Measurements from ENCODE around the gene TRH.
A peak's percentile ranks its signal among the peaks of the same experiment; 100 is the strongest.

Gene TRH

GRCh38 chr3:129974564-129974832 is at the start of gene TRH:
Gene TRH (plus strand): TSS chr3:129974720. CDS start chr3:129975817, 1,097 bp downstream.
- no peak for DNase-seq

GRCh38 chr3:129927072-129927471 is 47.4 kb upstream of the TRH start:
- no peak for DNase-seq

GRCh38 chr3:129929383-129929782 is 45.1 kb upstream of the TRH start:
- DNase-seq = no peak

DNA sequence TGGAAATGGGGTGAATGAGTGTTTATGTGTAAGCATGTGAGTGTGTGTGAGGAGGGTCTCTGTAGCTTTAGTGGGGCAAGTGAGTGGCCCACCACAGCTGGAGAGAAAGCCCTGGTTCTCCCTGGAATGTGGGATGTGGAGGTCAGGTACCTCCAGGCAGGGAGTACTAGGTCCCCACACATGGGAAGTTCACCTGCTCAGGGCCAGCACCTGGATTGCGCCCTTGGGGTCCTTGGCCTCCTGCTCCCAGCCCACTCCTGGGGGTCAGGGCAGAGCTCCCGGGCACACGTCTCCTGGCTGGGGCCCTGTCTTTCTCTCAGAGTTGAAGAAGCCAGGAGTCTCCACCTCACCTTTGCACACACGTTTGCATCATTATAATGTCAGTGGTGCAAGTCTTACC is 41.0 kb upstream of the TRH start:
- DNase-seq = no peak

- DNase-seq = peak; percentile 15
Observed at GRCh38 chr3:129934234-129935123, 40.0 kb upstream of the TRH start.

DNA sequence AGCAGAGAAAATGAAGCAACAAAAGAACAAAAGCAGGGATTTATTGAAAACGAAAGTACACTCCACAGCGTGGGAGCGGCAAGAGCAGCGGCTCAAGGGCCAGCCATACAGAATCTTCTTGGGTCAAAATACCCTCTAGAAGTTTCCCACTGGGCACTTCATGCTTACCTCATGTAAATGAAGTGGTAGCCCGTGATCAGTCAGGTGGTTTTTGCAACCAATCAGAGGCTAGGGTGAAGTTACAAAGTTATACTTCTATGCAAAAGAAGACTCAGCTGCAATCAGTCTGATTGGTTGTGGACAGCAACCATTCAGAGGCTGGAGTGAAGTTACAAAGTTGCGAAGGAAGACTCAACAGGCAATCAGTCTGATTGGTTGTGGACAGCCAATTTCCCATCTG is 37.8 kb upstream of the TRH start:
- DNase-seq = peak; percentile 47

DNA sequence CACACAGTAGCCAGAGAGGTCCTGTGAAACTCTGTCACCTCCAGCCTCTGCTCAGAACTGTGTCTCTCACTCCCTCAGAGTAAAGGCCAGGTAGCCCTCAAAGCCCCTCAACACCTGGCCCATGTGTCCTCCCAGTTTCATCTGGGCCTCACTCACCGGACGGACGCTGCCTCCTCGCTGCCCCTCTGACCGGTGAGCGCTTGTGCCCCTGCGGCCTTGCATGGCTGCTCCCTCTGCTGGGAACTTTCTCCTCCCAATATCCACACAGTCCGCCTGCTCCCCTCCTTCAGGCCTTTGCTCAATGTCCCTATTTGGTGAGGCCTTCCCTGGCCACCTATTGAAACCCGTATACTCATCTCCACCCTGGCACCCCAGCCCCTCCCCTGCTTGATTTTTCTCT is 36.8 kb upstream of the TRH start:
- no peak for DNase-seq

DNA sequence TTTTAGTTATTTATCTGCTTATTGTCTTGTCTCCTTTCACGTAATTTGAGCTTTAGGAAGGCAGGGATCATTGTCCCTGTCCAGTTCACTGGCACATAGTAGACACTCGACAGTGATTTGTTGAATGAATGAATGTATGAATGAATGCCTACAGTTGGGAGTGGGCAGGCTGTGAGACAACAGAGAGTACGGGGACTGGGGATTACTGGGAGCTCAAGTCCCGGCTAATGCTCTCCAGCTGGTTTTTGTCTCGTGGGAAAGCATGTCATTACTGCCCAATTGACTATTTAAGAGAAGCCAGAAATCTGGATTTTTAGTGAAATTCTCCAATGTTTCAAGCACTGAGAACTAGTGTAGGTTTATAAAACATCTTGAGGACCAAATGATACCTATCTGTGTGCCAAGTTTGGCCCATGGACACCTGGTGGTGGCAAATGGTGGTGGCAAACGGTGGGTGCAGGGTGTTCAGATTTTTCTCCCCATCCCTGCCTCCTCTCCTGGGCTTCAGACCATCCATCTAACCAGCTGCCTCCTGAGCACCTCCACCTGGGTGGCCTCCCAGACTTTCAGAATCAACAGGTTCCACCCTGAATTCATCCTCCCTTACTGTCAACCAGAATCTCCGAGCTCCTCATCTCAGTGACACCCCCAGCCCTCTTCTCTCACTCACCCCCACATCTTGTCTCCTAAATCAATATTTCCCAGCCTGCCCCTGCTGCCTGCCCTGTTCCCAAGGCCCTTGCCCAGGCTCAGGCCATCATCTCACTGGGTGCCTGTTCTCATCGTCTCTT is 36.2 kb upstream of the TRH start:
- no peak for DNase-seq

GRCh38 chr3:129940086-129940485 is 34.4 kb upstream of the TRH start:
- DNase-seq = no peak

GRCh38 chr3:129942296-129942695 is 32.2 kb upstream of the TRH start:
- DNase-seq = peak; percentile 34

GRCh38 chr3:129943020-129943419 is 31.5 kb upstream of the TRH start:
- DNase-seq = no peak

GRCh38 chr3:129944709-129945108 is 29.8 kb upstream of the TRH start:
- no peak for DNase-seq

- DNase-seq = no peak
Observed at GRCh38 chr3:129947538-129948240, 26.8 kb upstream of the TRH start.

- DNase-seq = no peak
Observed at GRCh38 chr3:129950318-129951046, 24.0 kb upstream of the TRH start.

DNA sequence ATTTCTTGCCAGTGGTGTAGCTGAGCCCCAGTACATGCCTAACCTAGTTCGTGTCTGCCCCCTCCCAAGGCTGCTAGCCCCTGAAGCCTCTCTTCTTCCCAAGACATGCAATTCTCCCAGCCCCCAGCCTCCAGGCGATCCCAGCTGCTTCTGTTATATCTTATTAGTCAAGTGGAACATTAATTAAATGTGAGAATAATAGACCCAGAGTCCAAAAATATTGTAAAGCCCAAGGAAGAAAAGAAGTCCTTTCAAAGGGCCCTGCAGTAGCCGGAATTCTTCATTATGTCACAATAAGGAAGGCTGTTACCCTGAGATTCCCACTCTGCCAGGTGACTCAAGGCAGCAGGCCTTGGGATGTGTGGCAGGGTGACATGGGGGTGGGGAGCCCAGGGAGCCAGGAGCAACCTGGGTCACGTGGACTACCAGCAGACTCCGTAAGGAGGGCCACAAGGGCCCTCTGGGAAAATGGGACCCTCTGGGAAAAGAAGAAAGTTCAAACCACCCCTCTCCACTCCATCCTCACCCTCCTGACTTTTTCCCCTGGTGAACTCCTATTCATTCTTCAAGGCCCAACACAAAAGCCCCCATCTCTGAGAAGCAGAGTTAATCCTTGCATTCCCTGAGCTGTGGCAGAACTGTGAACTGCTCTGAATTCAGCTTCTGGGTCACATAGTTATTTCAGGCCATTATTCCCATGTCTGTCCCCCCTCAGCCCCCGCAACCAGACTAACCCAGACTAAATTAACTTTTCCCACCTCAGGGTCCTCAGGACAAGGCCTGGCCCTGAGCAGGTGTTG is 21.8 kb upstream of the TRH start:
- no peak for DNase-seq

GRCh38 chr3:129953621-129954020 is 20.9 kb upstream of the TRH start:
- DNase-seq = no peak

DNA sequence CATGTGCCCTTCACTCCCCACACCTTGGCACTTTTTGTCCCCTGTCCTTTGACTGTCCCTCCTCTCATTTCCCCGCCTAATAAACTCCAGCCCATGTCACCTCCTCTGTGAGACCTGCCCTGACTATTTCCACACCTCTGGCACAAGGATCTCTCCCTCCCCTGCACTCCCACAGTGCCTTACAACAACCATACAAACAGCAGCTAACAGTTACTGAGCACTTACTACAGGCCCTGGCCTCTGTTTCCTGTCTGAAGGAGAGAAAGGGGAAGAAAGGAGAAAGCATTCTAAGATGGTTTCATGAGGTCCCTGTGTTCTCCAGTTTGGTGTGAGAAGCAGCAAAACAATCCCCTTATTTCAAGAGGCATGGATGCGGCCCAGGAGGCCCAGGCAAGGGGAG is 20.0 kb upstream of the TRH start:
- DNase-seq = no peak

DNA sequence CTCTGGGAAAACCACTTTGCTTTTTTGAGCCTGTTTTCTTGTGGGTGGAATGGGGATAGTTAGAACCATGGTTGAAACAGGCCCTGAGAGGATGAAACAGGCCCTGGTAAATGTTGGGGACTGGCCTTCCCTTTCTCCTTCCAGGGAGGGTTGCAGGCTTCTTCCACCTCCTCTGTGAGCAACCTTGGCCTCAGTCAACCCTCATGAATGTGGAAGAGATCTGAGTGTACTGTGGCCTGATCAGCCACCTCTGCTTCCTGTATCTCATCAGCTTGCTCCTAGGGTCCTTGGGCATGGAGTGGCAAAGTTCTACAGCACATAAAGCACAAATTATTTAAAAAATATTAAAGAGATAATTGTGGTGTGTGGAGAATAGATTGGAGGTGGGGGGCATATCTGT is 17.6 kb upstream of the TRH start:
- DNase-seq = no peak

DNA sequence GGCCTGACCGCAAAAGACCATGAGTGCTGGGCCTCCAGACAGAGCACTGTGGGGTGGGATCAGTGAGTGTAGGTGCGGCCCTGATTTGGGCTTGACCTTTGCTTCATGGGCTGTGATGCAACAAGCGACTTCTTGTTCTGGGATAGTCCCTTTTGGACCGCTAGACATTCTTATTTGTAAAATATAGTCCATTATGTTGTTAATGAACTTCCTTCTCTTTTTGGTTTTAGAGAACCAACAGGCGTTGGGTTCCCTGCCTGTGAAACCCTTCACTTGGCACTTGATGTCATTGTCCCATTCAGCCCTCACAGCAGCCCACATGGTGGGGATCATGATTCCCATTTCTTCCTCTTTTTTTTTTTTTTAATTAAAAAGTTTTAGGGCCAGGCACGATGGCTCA is 15.8 kb upstream of the TRH start:
- DNase-seq = no peak

DNA sequence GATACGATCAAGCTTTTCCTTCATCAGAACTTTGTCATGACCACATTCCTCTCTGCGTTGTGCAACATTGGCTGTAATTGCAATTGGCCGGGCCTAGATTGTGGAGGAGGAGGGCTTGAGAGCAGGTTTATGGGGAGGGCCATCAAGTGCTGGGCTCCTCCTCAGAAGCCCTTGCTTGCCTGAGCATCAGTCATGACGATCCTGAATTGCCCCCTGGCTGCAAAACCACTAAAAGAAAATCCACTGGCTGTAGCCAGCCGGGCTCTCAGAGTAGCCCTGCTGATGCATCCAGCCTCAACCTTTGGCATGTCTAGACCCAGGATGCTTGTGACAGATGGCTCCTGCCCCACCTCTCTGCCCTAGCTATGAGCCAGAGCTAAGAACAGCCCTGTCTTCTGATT is 13.4 kb upstream of the TRH start:
- no peak for DNase-seq

DNA sequence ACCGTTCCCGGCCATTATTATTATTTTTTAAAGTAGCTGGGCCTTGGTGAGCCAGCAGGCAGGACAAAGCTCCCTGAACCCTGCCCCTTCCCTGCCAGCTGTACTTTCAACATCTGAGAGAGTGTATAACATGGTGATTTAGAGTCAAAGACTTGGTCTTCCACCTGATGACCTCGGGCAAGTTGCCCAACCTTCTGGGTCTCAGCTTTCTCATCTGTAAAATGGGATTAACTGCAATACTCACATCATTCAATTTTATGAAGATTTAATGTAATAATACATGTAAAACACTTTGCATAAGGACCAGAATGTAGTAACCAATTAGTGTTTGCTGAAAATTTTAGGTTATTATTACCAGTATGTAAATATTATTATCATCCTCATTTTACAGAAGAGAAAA is 11.9 kb upstream of the TRH start:
- no peak for DNase-seq

- no peak for DNase-seq
Observed at GRCh38 chr3:129965937-129966336, 8.6 kb upstream of the TRH start.
